ENCODE results near the gene DYNC1LI1. TPM values are rescaled to one million over a fixed set of nuclear protein-coding genes. Genes with fewer than 3 reads are reported as not detected.
A peak's percentile ranks its signal among the peaks of the same experiment; 100 is the strongest.

Gene DYNC1LI1
- polyA plus RNA-seq, 1 donor (not counting 4 experiments of a cell fraction or from before 2014, with no cell fraction given) = 64.4 TPM

DNA sequence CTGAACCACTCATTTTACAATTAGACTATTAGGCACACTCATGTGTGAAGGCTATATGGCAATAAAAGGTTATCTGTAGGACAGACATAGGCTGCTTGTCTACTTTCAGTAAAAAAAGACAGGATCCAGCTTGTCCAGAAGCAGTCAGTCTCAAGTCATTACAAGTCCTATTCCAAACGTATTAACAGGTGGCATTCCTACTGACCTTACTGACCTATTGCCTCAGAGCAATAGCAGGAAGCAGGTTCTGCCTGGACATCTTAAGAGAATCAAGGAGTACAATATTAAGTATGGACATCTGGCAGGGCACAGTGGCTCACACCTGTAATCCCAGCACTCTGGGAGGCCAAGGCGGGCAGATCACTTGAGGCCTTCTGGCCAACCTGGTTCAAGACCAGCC, 75.0 kb downstream of the DYNC1LI1 start:
- TF ChIP-seq, protein P1, sequence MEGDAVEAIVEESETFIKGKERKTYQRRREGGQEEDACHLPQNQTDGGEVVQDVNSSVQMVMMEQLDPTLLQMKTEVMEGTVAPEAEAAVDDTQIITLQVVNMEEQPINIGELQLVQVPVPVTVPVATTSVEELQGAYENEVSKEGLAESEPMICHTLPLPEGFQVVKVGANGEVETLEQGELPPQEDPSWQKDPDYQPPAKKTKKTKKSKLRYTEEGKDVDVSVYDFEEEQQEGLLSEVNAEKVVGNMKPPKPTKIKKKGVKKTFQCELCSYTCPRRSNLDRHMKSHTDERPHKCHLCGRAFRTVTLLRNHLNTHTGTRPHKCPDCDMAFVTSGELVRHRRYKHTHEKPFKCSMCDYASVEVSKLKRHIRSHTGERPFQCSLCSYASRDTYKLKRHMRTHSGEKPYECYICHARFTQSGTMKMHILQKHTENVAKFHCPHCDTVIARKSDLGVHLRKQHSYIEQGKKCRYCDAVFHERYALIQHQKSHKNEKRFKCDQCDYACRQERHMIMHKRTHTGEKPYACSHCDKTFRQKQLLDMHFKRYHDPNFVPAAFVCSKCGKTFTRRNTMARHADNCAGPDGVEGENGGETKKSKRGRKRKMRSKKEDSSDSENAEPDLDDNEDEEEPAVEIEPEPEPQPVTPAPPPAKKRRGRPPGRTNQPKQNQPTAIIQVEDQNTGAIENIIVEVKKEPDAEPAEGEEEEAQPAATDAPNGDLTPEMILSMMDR (optimal IDR thresholded peaks at IDR 0.05 in 1 of 3, IDR thresholded peaks at IDR 0.05 in 1 of 3, conservative IDR thresholded peaks at IDR 0.05 in 1 of 3; ENCODE audit: extremely low read depth in 1 of 3, insufficient read depth in 2 of 3, low read length in 3 of 3) = no peak
- no peak for TF ChIP-seq EZH2 (IDR thresholded peaks at IDR 0.05; ENCODE audit: low read length)
- Histone ChIP-seq H2AFZ (ENCODE audit: control insufficient read depth, low read length) (no peak overlapping the region), H3K4me1 (ENCODE audit: control insufficient read depth, extremely low read depth, insufficient read depth, low read length) (peaks cover 17% of the 10 kb centered on the region), H3K9me3 (ENCODE audit: control insufficient read depth, low read depth, low read length) (no peaks in the 10 kb centered on the region), H3K79me2 (ENCODE audit: control insufficient read depth, insufficient read depth, low read length) (peaks cover 49% of the 10 kb centered on the region), H4K20me1 (ENCODE audit: control insufficient read depth, extremely low read depth, insufficient read depth, low read length) (no peaks in the 10 kb centered on the region), H3K27me3 (ENCODE audit: control insufficient read depth, extremely low read depth, insufficient read depth, low read length) (no peaks in the 10 kb centered on the region), H3K4me2 (ENCODE audit: control insufficient read depth, extremely low read depth, insufficient read depth, low read depth, low read length) (peak overlapping the region; percentile 1), H3K9me1 (ENCODE audit: control insufficient read depth, extremely low read depth, insufficient read depth, low read length) (no peaks in the 10 kb centered on the region), H3K36me3 (ENCODE audit: control insufficient read depth in 2 of 2, extremely low read depth in 1 of 2, insufficient read depth in 2 of 2, low read length in 2 of 2) (peaks cover 0 to 2% of the 10 kb centered on the region in 2 experiments), H3K4me3 (ENCODE audit: control insufficient read depth in 2 of 3, extremely low read depth in 1 of 3, insufficient read depth in 2 of 3, low read depth in 1 of 3, low read length in 3 of 3) (no peak overlapping the region), H3K27ac (ENCODE audit: control insufficient read depth, insufficient read depth, low read length) (no peak overlapping the region), H3K9ac (ENCODE audit: control insufficient read depth, extremely low read depth, insufficient read depth, low read length) (no peak overlapping the region)
- FAIRE-seq (peak; percentile 73), DNase-seq (ENCODE audit: low read depth, low spot score) (peak; percentile 28)
- dilution Hi-C loops (cut with MboI; ENCODE audit: extremely low pct_ligation_motif_present, low sequenced_read_pairs) = no loop called here

DNA sequence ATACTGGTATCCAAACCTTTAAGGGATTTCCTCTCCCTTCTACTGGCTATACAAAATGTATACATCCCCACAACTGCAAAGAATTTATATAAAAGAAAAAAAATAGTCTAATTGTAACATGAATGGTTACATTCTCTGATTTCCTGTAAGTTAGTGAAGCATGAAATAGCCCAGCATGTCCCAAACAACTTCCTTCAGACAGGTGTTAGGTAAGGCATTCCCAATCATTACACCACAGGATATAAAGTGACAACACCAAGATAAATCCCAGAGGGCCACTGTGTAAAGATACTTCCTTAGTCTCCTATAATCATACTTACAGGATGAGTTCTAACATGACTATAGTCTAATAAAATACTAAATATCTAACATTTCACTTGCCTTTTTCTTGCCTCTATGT, 75.6 kb downstream of the DYNC1LI1 start:
- H4K20me1 ChIP-seq (ENCODE audit: control insufficient read depth, extremely low read depth, insufficient read depth, low read length) = no peaks in the 10 kb centered on the region
- peaks cover 44% of the 10 kb centered on the region for H3K79me2 ChIP-seq (ENCODE audit: control insufficient read depth, insufficient read depth, low read length)
- H3K9me1 ChIP-seq (ENCODE audit: control insufficient read depth, extremely low read depth, insufficient read depth, low read length) = no peaks in the 10 kb centered on the region
- dilution Hi-C loops (cut with MboI; ENCODE audit: extremely low pct_ligation_motif_present, low sequenced_read_pairs) = no loop called here
- TF ChIP-seq, protein P1 (optimal IDR thresholded peaks at IDR 0.05 in 1 of 3, IDR thresholded peaks at IDR 0.05 in 1 of 3, conservative IDR thresholded peaks at IDR 0.05 in 1 of 3; ENCODE audit: extremely low read depth in 1 of 3, insufficient read depth in 2 of 3, low read length in 3 of 3) = no peak
- TF ChIP-seq EZH2 (IDR thresholded peaks at IDR 0.05; ENCODE audit: low read length) = no peak
- H3K27ac ChIP-seq (ENCODE audit: control insufficient read depth, insufficient read depth, low read length) = no peak overlapping the region
- DNase-seq (ENCODE audit: low read depth, low spot score) (no peak), FAIRE-seq (no peak)
- no peak overlapping the region for H3K9ac ChIP-seq (ENCODE audit: control insufficient read depth, extremely low read depth, insufficient read depth, low read length)
- no peaks in the 10 kb centered on the region for H3K27me3 ChIP-seq (ENCODE audit: control insufficient read depth, extremely low read depth, insufficient read depth, low read length)
- peak overlapping the region; percentile 1 for H3K4me2 ChIP-seq (ENCODE audit: control insufficient read depth, extremely low read depth, insufficient read depth, low read depth, low read length)
- H3K9me3 ChIP-seq (ENCODE audit: control insufficient read depth, low read depth, low read length) = no peaks in the 10 kb centered on the region
- peaks cover 17% of the 10 kb centered on the region for H3K4me1 ChIP-seq (ENCODE audit: control insufficient read depth, extremely low read depth, insufficient read depth, low read length)
- no peak overlapping the region for H3K4me3 ChIP-seq (ENCODE audit: control insufficient read depth in 2 of 3, extremely low read depth in 1 of 3, insufficient read depth in 2 of 3, low read depth in 1 of 3, low read length in 3 of 3)
- no peak overlapping the region for H2AFZ ChIP-seq (ENCODE audit: control insufficient read depth, low read length)
- H3K36me3 ChIP-seq (ENCODE audit: control insufficient read depth in 2 of 2, extremely low read depth in 1 of 2, insufficient read depth in 2 of 2, low read length in 2 of 2) = peaks cover 0 to 2% of the 10 kb centered on the region in 2 experiments
